HCT116 (cell line): Measurements from ENCODE around the gene CBX7. TPM values are rescaled to one million over a fixed set of nuclear protein-coding genes. Genes with fewer than 3 reads are reported as not detected.

Experiments used
- ATAC-seq: fragments of 200-7000 bp; cut with Tn5 transposase; 2 replicates; pipeline ENCODE4 v1.9.1; 2020; ENCODE audit warnings: mild to moderate bottlenecking, moderate library complexity
- BruUV-seq: library from RNA; stranded (reverse); fragments of 400-500 nt; replicated peaks from 2 replicates; lab custom pipeline; 2021; lab: Mats Ljungman, UMichigan
- CTCF ChIA-PET: fragments of 300-600 bp; sonication (Branson Sonifier 250); formaldehyde crosslinking; loops from one replicate; lab custom pipeline; 2021; ENCODE audit warnings: antibody characterized with exemption; lab: Charles Lee
- POLR2A ChIA-PET: fragments of 300-600, 350-600 bp; sonication (Branson Sonifier 250); formaldehyde crosslinking; loops from one replicate; lab custom pipeline; 2021; ENCODE audit warnings: antibody characterized with exemption; lab: Charles Lee
- RAD21 ChIA-PET, 2 experiments: fragments of 300-600 bp; sonication (Branson Sonifier 250); formaldehyde crosslinking; loops; one replicate each; lab custom pipeline; 2023; ENCODE audit warnings: low total read pairs in 2 of 2; ENCODE audit not compliant: uncharacterized antibody in 2 of 2, unreplicated experiment in 2 of 2, low non-redundant PET in 1 of 2; lab: Charles Lee
- DNase-seq: peaks from one replicate; pipeline ENCODE4 v3.0.0-alpha.2; 2010; ENCODE audit warnings: low read depth, low spot score
- H2AFZ ChIP-seq: fragments of 200-600 bp; shearing (Covaris generic), sonication (generic); 2 replicates; pipeline ENCODE4 v1.6.1; 2017; ENCODE audit warnings: low read depth, mixed run types, mixed read lengths, antibody characterized with exemption, low read length; ENCODE audit not compliant: poor library complexity, severe bottlenecking
- H3K27ac ChIP-seq: 2 replicates; pipeline ENCODE4 v1.5.1; 2012; ENCODE audit warnings: low read depth, low read length
- H3K27me3 ChIP-seq: fragments of 200-600 bp; sonication (generic); 2 replicates; pipeline ENCODE4 v1.6.1; 2016; ENCODE audit warnings: mixed run types, low read length, mixed read lengths; ENCODE audit not compliant: insufficient read depth
- H3K36me3 ChIP-seq, 2 experiments: fragments of 200-500 bp in 1 of 2; fragments of 200-600 bp in 1 of 2; sonication (Bioruptor generic) in 1 of 2; sonication (generic) in 1 of 2; 2 replicates each; pipeline versions ENCODE4 v1.5.1 to v1.6.1; 2014 to 2016; ENCODE audit warnings: low read length in 2 of 2, inconsistent platforms in 1 of 2, mixed read lengths in 1 of 2, mixed run types in 1 of 2; ENCODE audit not compliant: insufficient read depth in 2 of 2, control insufficient read depth in 1 of 2
- H3K4me1 ChIP-seq, 2 experiments: fragments of 200-600 bp in 1 of 2; sonication (generic) in 1 of 2; 2 replicates each; pipeline versions ENCODE4 v1.5.1 to v1.6.1; 2012 to 2017; ENCODE audit warnings: low read length in 2 of 2, inconsistent platforms in 1 of 2, mild to moderate bottlenecking in 1 of 2, mixed read lengths in 1 of 2, mixed run types in 1 of 2, moderate library complexity in 1 of 2; ENCODE audit not compliant: insufficient read depth in 2 of 2, control insufficient read depth in 1 of 2
- H3K4me2 ChIP-seq: fragments of 200-600 bp; sonication (generic); 2 replicates; pipeline ENCODE4 v1.6.1; 2017; ENCODE audit warnings: mixed run types, low read length, mixed read lengths
- H3K4me3 ChIP-seq, 2 experiments: fragments of 200-600 bp in 1 of 2; sonication (generic) in 1 of 2; replicated peaks in 1 of 2; 2 replicates each; pipeline ENCODE4 v1.5.1; 2011 to 2016; ENCODE audit warnings: low read length in 2 of 2, control low read depth in 1 of 2, low read depth in 1 of 2, mild to moderate bottlenecking in 1 of 2, mixed read lengths in 1 of 2, mixed run types in 1 of 2
- H3K79me2 ChIP-seq: fragments of 200-600 bp; sonication (generic); 2 replicates; pipeline ENCODE4 v1.6.1; 2017; ENCODE audit warnings: mild to moderate bottlenecking, mixed run types, low read length, moderate library complexity, mixed read lengths; ENCODE audit not compliant: insufficient read depth
- H3K9ac ChIP-seq: fragments of 200-600 bp; sonication (generic); 2 replicates; pipeline ENCODE4 v1.6.1; 2016; ENCODE audit warnings: low read length, mixed read lengths
- H3K9me2 ChIP-seq: fragments of 200-600 bp; sonication (generic), shearing (Covaris generic); 2 replicates; pipeline ENCODE4 v1.6.1; 2017; ENCODE audit warnings: mixed run types, mild to moderate bottlenecking, moderate library complexity; ENCODE audit not compliant: insufficient read depth
- H3K9me3 ChIP-seq, 2 experiments: fragments of 200-500 bp in 1 of 2; fragments of 200-600 bp in 1 of 2; sonication (Bioruptor generic) in 1 of 2; sonication (generic) in 1 of 2; 2 replicates each; pipeline ENCODE4 v1.6.1; 2014 to 2017; ENCODE audit warnings: low read length in 2 of 2, mixed read lengths in 2 of 2, inconsistent platforms in 1 of 2, low read depth in 1 of 2, mild to moderate bottlenecking in 1 of 2, mixed run types in 1 of 2, moderate library complexity in 1 of 2; ENCODE audit not compliant: control insufficient read depth in 1 of 2, insufficient read depth in 1 of 2
- H4K20me1 ChIP-seq: fragments of 200-600 bp; sonication (generic), shearing (Covaris generic); 2 replicates; pipeline ENCODE4 v1.6.1; 2017; ENCODE audit warnings: mixed run types, mild to moderate bottlenecking, moderate library complexity; ENCODE audit not compliant: insufficient read depth
- CTCF ChIP-seq, 3 experiments: fragments of 200-600 bp in 1 of 3; sonication (generic) in 1 of 3; IDR thresholded peaks in 2 of 3; conservative IDR thresholded peaks in 1 of 3; 2 replicates each; pipeline ENCODE4 v1.5.1; 2012 to 2017; ENCODE audit warnings: low read depth in 2 of 3, low read length in 2 of 3, antibody characterized with exemption in 1 of 3, borderline replicate concordance in 1 of 3, control low read depth in 1 of 3, mild to moderate bottlenecking in 1 of 3, mixed read lengths in 1 of 3, mixed run types in 1 of 3, moderate library complexity in 1 of 3; ENCODE audit not compliant: insufficient read depth in 1 of 3
- EGR1 ChIP-seq: IDR thresholded peaks from 2 replicates; pipeline ENCODE4 v1.6.1; 2012; ENCODE audit warnings: low read depth
- ELF1 ChIP-seq: IDR thresholded peaks from 2 replicates; pipeline ENCODE4 v1.6.1; 2012; ENCODE audit warnings: low read depth, borderline replicate concordance
- EZH2 ChIP-seq: fragments of 200-600 bp; sonication (generic); IDR thresholded peaks from 2 replicates; pipeline ENCODE4 v1.6.1; 2017; ENCODE audit warnings: antibody characterized with exemption, mixed run types
- EZH2phosphoT487 ChIP-seq: fragments of 200-600 bp; IDR thresholded peaks from 2 replicates; pipeline ENCODE4 v1.6.1; 2018; ENCODE audit warnings: antibody characterized with exemption, borderline replicate concordance
- FOSL1 ChIP-seq: IDR thresholded peaks from 2 replicates; pipeline ENCODE4 v1.6.1; 2012; ENCODE audit warnings: low read depth
- JUND ChIP-seq: IDR thresholded peaks from 2 replicates; pipeline ENCODE4 v1.6.1; 2012
- POLR2A ChIP-seq: IDR thresholded peaks from 2 replicates; pipeline ENCODE4 v1.7.0; 2011; ENCODE audit warnings: borderline replicate concordance; ENCODE audit not compliant: insufficient read depth, insufficient read length; ENCODE audit errors: extremely low read depth
- POLR2AphosphoS5 ChIP-seq: IDR thresholded peaks from 2 replicates; pipeline ENCODE4 v1.6.1; 2011; ENCODE audit warnings: mild to moderate bottlenecking, low read depth, low read length, moderate library complexity
- RAD21 ChIP-seq: IDR thresholded peaks from 2 replicates; pipeline ENCODE4 v1.6.1; 2012; ENCODE audit warnings: low read depth, mild to moderate bottlenecking
- REST ChIP-seq: IDR thresholded peaks from 2 replicates; pipeline ENCODE4 v1.6.1; 2012; ENCODE audit warnings: low read depth
- TCF7L2 ChIP-seq: IDR thresholded peaks from 2 replicates; pipeline ENCODE4 v1.7.0; 2011; ENCODE audit warnings: borderline replicate concordance, inconsistent platforms; ENCODE audit not compliant: insufficient read depth, insufficient read length; ENCODE audit errors: extremely low read depth
- ZNF274 ChIP-seq: fragments of 200-500 bp; sonication (Bioruptor generic); IDR thresholded peaks from 2 replicates; pipeline ENCODE4 v1.6.1; 2014; ENCODE audit warnings: mild to moderate bottlenecking, low read depth, low read length, inconsistent platforms
- intact Hi-C: fragments of 100-400 bp; cut with micrococcal nuclease; formaldehyde crosslinking; loops from 2 replicates; pipeline ENCODE4 v1.10.0; 2022
- total RNA-seq: library from RNA; stranded (reverse); gene quantifications from one replicate; pipeline ENCODE4 v1.2.1, GENCODE V29; 2021; ENCODE audit not compliant: unreplicated experiment

CBX7 gene
- total RNA-seq, 1 experiment from 2014 or later = 20.1 TPM

GRCh38 chr22:39185601-39186012 lies 33.1 kb upstream of the CBX7 start:
- intact Hi-C loops = no loop called here
- ChIA-PET POLR2A (interaction anchor here (1.0 kb wide), 1 partner anchor 131 kb away, joined by 3 read pairs; no protein-coding TSS in a partner anchor), CTCF (no interaction called here), RAD21 (no interaction called here)
- H3K4me2 ChIP-seq = no peak overlapping the region
- DNase-seq (no peak), ATAC-seq (no peak)
- H3K9ac ChIP-seq = no peak overlapping the region
- no TSS peak for BruUV-seq
- H2AFZ ChIP-seq = no peak overlapping the region
- no peak overlapping the region for H3K4me3 ChIP-seq
- peaks cover 0 to 20% of the 10 kb centered on the region in 2 experiments; a peak in 2 of 4 replicates for H3K4me1 ChIP-seq
- no peaks in the 10 kb centered on the region for H3K27me3 ChIP-seq
- no peaks in the 10 kb centered on the region for H3K79me2 ChIP-seq
- no peaks in the 10 kb centered on the region for H3K36me3 ChIP-seq
- H3K9me2 ChIP-seq = no peaks in the 10 kb centered on the region
- peak; percentile 52; the same call in 1 of the 2 replicates for TF ChIP-seq RAD21
- TF ChIP-seq CTCF (IDR thresholded peaks at IDR 0.05 in 2 of 3, conservative IDR thresholded peaks at IDR 0.05 in 1 of 3; ENCODE audit: borderline replicate concordance in 1 of 3, insufficient read depth in 1 of 3, low read depth in 2 of 3, low read length in 2 of 3) = no peak
- peaks cover 0 to 16% of the 10 kb centered on the region in 2 experiments; a peak in 1 of 4 replicates for H3K9me3 ChIP-seq
- H3K27ac ChIP-seq = no peak overlapping the region
- H4K20me1 ChIP-seq = no peaks in the 10 kb centered on the region

GRCh38 chr22:39184586-39185577 lies 32.4 kb upstream of the CBX7 start:
- H3K36me3 ChIP-seq = no peaks in the 10 kb centered on the region
- no peak for DNase-seq
- no peaks in the 10 kb centered on the region for H3K79me2 ChIP-seq
- BruUV-seq = no TSS peak
- ChIA-PET RAD21 (no interaction called here), POLR2A (interaction anchor here (1.0 kb wide), 1 partner anchor 132 kb away, joined by 3 read pairs; no protein-coding TSS in a partner anchor), CTCF (no interaction called here)
- H3K9me2 ChIP-seq = no peaks in the 10 kb centered on the region
- no peak for ATAC-seq
- no peak overlapping the region for H2AFZ ChIP-seq
- peaks cover 0 to 16% of the 10 kb centered on the region in 2 experiments; a peak in 1 of 4 replicates for H3K9me3 ChIP-seq
- no peaks in the 10 kb centered on the region for H3K27me3 ChIP-seq
- peaks cover 0 to 22% of the 10 kb centered on the region in 2 experiments; a peak in 2 of 4 replicates for H3K4me1 ChIP-seq
- no peak overlapping the region for H3K4me2 ChIP-seq
- no peaks in the 10 kb centered on the region for H4K20me1 ChIP-seq
- no peak overlapping the region for H3K27ac ChIP-seq
- no peak overlapping the region for H3K9ac ChIP-seq
- intact Hi-C loops = no loop called here
- no peak overlapping the region for H3K4me3 ChIP-seq
- TF ChIP-seq FOSL1 (no peak), EGR1 (no peak), JUND (no peak), ZNF274 (no peak), ELF1 (no peak), EZH2phosphoT487 (no peak), TCF7L2 (no peak), POLR2A (no peak), REST (no peak), EZH2 (no peak), POLR2AphosphoS5 (no peak)
